Erythroblast (primary cell): Measurements from ENCODE around the gene PRDM11.

ENCODE experiments used
- GATA1 ChIP-seq: IDR thresholded peaks from 2 replicates; pipeline ENCODE4 v1.6.1; 2011; ENCODE audit warnings: low read depth, mild to moderate bottlenecking, control low read depth, low read length, moderate library complexity
- POLR2A ChIP-seq: IDR thresholded peaks from 2 replicates; pipeline ENCODE4 v1.6.1; 2011; ENCODE audit warnings: mild to moderate bottlenecking, low read length

- TF ChIP-seq POLR2A (no peak), GATA1 (no peak)
These were observed 88.0 kb downstream of the PRDM11 start for GRCh38 chr11:45234306-45235006.
